Right atrium auricular region (tissue), 2 donors: Measurements from ENCODE around the gene TRERF1. TPM values are rescaled to one million over a fixed set of nuclear protein-coding genes. Genes with fewer than 3 reads are reported as not detected.

ENCODE experiments used
- DNase-seq: peaks from one replicate; pipeline ENCODE4 v3.0.0-alpha.2; 2019; ENCODE audit warnings: low spot score
- H3K27ac ChIP-seq, 2 donors: fragments of 200-600 bp; sonication (generic); 1 replicate in 1 of 2; 2 replicates in 1 of 2; pipeline ENCODE4 v1.5.1; 2016 to 2019
- H3K27me3 ChIP-seq, 2 donors: fragments of 200-600 bp; sonication (generic); one replicate each; pipeline versions ENCODE4 v1.5.1 to v1.6.0; 2017 to 2019
- H3K36me3 ChIP-seq: fragments of 200-600 bp; sonication (generic); one replicate; pipeline ENCODE4 v1.5.1; 2016
- H3K4me1 ChIP-seq, 2 donors: fragments of 200-600 bp; sonication (generic); one replicate each; pipeline versions ENCODE4 v1.5.1 to v1.6.0; 2017 to 2019
- H3K4me3 ChIP-seq, 2 donors: fragments of 200-600 bp; sonication (generic); 1 replicate in 1 of 2; 2 replicates in 1 of 2; pipeline ENCODE4 v1.5.1; 2017 to 2019; ENCODE audit warnings: mild to moderate bottlenecking in 1 of 2, moderate library complexity in 1 of 2
- H3K9me3 ChIP-seq, 2 donors: fragments of 200-600 bp; sonication (generic); one replicate each; pipeline ENCODE4 v1.5.1; 2019
- CTCF ChIP-seq, 2 donors: fragments of 200-600 bp; sonication (generic); IDR thresholded peaks; one replicate each; pipeline ENCODE4 v1.5.1; 2019; ENCODE audit warnings: antibody characterized with exemption in 2 of 2
- total RNA-seq, 2 donors: library from RNA; depleted of rRNA; stranded (reverse); fragments of >200 nt; gene quantifications; one replicate each; pipeline ENCODE4 v1.1.0, GENCODE V29; 2016

Gene TRERF1
- total RNA-seq, 2 donors from 2014 or later = 1.9 to 2.5 TPM

GRCh38 chr6:42419490-42420280 is 32.0 kb downstream of the TRERF1 start:
- TF ChIP-seq CTCF (IDR thresholded peaks at IDR 0.05) = no peak
- no peaks in the 10 kb centered on the region for H3K36me3 ChIP-seq

GRCh38 chr6:42418724-42419123 is 33.0 kb downstream of the TRERF1 start:
- DNase-seq = no peak
- Histone ChIP-seq H3K4me3 (no peak overlapping the region), H3K4me1 (no peaks in the 10 kb centered on the region), H3K9me3 (no peaks in the 10 kb centered on the region), H3K27me3 (no peaks in the 10 kb centered on the region), H3K27ac (no peak overlapping the region), H3K36me3 (no peaks in the 10 kb centered on the region)
- TF ChIP-seq CTCF (IDR thresholded peaks at IDR 0.05) = no peak

More at GRCh38 chr6:42419490-42420280, 32.0 kb downstream of the TRERF1 start:
- DNase-seq = no peak
- no peaks in the 10 kb centered on the region for H3K27me3 ChIP-seq
- H3K27ac ChIP-seq = no peak overlapping the region
- H3K4me3 ChIP-seq = no peak overlapping the region
- no peaks in the 10 kb centered on the region for H3K9me3 ChIP-seq
- H3K4me1 ChIP-seq = no peaks in the 10 kb centered on the region

- Histone ChIP-seq H3K27ac (no peak overlapping the region), H3K27me3 (no peaks in the 10 kb centered on the region), H3K9me3 (no peaks in the 10 kb centered on the region), H3K36me3 (no peaks in the 10 kb centered on the region), H3K4me1 (no peaks in the 10 kb centered on the region), H3K4me3 (no peak overlapping the region)
- TF ChIP-seq CTCF (IDR thresholded peaks at IDR 0.05) = no peak
- no peak for DNase-seq
These were observed 34.0 kb downstream of the TRERF1 start for GRCh38 chr6:42417641-42418112.

GRCh38 chr6:42411406-42411805 is 40.3 kb downstream of the TRERF1 start:
- no peak for DNase-seq
- H3K27me3 ChIP-seq = no peaks in the 10 kb centered on the region
- H3K36me3 ChIP-seq = no peaks in the 10 kb centered on the region
- peaks cover 0 to 8% of the 10 kb centered on the region in 2 donors for H3K4me1 ChIP-seq
- peak overlapping the region; percentile 5 to 28 for H3K27ac ChIP-seq
- no peaks in the 10 kb centered on the region for H3K9me3 ChIP-seq
- H3K4me3 ChIP-seq = no peak overlapping the region
- no peak for TF ChIP-seq CTCF (IDR thresholded peaks at IDR 0.05)

DNA sequence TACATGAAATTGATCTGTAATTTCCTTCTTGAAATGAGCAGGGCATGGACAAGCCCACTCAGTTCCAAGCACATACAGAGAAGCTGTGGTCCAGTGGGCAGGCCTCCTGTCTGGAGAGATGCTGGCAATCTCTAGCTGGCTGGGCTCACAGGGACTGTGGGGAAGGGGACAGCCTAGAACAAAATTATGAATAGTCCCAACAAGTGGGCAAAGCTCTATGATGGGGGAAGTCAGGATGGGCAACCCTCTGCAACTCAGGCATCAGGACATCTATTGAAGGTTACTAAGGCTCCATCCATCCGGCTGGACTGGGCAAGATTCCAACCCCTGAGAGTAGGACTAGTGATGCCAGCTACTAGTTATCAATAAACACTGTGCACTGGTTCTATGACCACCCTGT is 40.9 kb downstream of the TRERF1 start:
- no peaks in the 10 kb centered on the region for H3K9me3 ChIP-seq
- H3K36me3 ChIP-seq = no peaks in the 10 kb centered on the region
- peaks cover 0 to 13% of the 10 kb centered on the region in 2 donors for H3K4me1 ChIP-seq
- H3K27ac ChIP-seq = peak overlapping the region in 1 of 2 donors; percentile 28
- no peak for TF ChIP-seq CTCF (IDR thresholded peaks at IDR 0.05)
- no peak overlapping the region for H3K4me3 ChIP-seq
- DNase-seq = no peak
- no peaks in the 10 kb centered on the region for H3K27me3 ChIP-seq
